Activated CD4-positive, alpha-beta T cell treated with anti-CD3 and anti-CD28 coated beads for 1 hour (primary cell): ENCODE data around the gene NKAP.
"Not testable (repeated sequence)": the region's sequence is repeated elsewhere in the genome, so short reads cannot be mapped to it uniquely, and the experiment has no call there.

Source experiments
- DNase-seq: peaks from one replicate; pipeline ENCODE4 v3.0.0-alpha.2; 2020

Gene NKAP

DNA sequence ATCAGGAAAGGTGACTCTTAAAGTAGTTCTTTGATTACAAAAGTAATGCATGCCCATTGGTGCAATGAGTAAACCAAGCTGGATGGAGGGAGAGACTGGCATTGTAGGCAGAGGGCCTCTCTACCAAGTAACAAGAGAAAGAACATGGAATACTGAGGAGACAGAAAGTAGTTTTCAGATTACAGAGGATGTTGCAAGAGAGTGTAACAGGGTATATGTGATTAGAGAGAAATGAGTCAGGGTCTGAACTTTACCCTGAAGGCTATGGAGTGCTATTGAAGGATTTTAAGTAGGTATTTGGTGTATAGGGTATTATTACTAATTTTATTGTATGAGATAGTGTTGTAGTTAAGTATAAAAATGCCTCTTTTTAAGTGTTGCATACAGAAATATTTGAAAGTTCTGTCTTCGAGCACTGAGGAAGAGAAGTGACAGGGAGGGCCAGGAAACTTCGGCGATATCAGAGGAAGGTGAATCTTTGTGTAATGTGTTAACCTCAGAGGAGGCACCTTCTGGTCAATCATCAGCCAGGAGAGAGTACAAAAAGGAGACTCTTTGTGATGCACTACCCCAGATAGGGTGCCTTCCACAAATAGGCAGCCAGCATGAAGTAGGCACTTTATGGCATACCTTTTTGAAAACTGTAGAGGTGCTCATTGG lies 8.2 kb downstream of the NKAP start:
- DNase-seq: no peak

DNA sequence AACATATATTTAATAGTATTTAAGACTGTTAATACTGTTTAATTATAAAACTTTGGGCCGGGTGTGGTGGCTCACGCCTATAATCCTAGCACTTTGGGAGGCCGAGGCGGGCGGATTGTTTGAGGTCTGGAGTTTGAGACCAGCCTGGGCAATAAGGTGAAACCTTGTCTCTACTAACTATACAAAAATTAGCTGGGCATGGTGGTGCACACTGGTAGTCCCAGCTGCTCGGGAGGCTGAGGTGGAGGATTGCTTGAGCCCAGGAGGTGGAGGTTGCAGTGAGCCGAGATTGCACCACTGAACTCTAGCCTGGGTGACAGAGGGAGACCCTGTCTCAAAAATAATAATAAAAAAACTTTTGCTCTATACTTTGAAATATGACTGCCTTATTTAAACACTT lies 21.2 kb downstream of the NKAP start:
- not testable (repeated sequence) for DNase-seq

GRCh38 chrX:119919835-119920585 lies 23.5 kb downstream of the NKAP start:
- DNase-seq: no peak

DNA sequence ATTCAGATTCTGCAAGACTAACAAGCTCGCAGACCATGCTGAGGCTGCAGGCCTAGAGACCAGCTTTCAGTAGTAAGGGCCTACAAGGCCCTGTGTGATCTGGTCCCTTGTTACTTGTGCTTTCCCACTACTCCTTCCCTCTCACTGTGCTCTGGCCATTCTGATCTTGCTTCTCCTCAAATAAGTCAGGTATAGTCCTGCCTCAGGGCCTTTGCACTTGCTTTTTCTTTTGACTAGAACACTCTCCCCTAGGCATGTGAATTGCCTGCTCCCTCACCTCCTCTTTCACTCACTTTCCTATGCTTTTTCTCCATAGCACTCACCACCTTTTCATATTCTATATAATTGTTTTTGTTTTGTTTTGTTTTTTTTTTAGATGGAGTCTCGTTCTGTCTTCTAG lies 25.7 kb downstream of the NKAP start:
- no peak for DNase-seq

DNA sequence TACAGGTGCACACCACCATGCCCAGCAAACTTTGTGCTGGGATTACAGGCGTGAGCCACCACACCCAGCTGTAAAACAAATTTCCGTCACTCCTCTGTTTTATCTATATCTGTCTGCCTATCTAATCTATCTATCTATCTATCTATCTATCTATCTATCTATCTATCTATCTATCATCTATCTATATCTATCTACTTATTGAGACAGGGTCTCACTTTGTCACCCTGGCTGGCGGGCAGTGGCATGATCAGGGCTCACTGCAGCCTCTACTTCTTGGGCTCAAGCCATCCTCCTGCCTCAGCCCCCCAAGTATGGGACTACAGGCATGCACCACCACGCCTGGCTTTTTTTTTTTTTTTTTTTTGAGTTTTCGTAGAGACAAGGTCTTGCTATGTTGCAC lies 27.2 kb downstream of the NKAP start:
- DNase-seq: no peak

- DNase-seq: no peak
Observed at GRCh38 chrX:119900976-119901375, 42.6 kb downstream of the NKAP start.

DNA sequence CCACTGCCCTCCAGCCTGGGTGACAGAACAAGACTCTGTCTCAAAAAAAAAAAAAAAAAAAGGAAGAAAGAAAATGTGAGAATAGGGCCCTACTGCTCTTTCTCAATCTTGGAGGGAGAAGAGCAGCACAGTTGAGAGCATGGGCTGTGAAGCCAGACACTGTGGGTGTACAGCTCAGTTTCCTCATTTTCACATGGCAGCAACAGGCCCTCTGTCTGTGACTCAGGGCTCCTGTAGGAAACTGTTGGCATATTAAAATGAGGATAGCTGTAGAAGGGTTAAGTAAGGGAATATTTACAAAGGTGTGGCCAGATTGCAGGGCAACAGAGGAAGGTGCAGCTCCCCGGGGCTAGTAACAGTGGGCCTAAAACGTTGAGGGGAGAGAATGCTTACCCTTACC lies 44.4 kb downstream of the NKAP start:
- DNase-seq: no peak

- DNase-seq: no peak
Observed at GRCh38 chrX:119895843-119896326, 47.7 kb downstream of the NKAP start, which contains the start of gene AKAP14. TSS of gene AKAP14 (plus strand) at chrX:119895893. CDS start at chrX:119903224, 7,331 bp downstream.

DNA sequence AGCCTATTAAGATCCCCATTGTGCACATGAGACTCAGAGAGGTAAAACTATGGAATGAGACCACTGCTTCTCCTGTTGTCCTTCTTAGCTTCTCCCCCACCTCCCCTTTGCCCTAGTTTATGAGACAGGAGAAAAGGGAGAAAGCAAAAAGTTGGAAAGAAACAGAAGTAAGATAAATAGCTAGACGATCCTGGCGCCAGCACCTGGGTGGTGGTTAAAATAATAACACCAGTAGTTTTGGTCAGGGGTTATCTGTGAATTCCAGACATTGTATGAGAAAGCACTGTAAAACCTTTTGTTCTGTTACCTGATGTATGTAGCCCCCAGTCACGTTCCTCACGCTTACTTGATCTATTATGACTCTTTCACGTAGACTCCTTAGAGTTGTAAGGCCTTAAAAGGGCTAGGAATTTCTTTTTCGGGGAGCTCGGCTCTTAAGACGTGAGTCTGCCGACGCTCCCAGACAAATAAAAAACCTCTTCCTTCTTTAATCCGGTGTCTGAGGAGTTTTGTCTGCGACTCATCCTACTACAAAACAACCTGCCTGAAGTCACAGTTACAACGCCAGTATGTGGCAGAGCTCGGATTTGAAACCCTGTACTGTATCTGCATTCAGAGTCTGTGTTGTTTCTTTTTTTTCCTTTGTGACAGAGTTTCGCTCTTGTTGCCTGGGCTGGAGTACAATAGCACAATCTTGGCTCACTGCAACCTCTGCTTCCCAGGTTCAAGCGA lies 51.4 kb downstream of the NKAP start:
- DNase-seq: not testable (repeated sequence)

- DNase-seq: not testable (repeated sequence)
Observed at GRCh38 chrX:119890626-119891025, 52.9 kb downstream of the NKAP start.

- peak; percentile 21 for DNase-seq
Observed at GRCh38 chrX:119887721-119888425, 55.7 kb downstream of the NKAP start.

GRCh38 chrX:119885554-119886428 lies 57.8 kb downstream of the NKAP start:
- DNase-seq: no peak

GRCh38 chrX:119880552-119881437 lies 62.8 kb downstream of the NKAP start:
- DNase-seq: peak; percentile 7

DNA sequence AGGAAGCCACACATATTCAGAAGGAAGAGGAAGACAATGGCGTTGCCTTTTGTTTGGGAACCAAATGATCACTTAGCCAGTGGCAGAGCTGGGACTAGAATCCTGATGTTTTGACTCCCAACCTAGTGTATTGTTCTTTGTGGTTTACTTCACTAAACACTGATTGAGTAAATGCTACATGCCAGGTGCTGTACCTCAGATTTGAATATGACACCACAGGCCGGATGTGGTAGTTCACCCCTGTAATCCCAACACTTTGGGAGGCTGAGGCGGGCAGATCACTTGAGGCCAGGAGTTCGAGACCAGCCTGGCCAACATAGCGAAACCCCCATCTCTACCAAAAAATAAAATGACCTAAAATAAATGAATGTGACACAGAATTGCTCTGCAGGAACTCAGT lies 63.5 kb downstream of the NKAP start:
- no peak for DNase-seq

GRCh38 chrX:119878740-119879139 lies 64.8 kb downstream of the NKAP start:
- no peak for DNase-seq

DNA sequence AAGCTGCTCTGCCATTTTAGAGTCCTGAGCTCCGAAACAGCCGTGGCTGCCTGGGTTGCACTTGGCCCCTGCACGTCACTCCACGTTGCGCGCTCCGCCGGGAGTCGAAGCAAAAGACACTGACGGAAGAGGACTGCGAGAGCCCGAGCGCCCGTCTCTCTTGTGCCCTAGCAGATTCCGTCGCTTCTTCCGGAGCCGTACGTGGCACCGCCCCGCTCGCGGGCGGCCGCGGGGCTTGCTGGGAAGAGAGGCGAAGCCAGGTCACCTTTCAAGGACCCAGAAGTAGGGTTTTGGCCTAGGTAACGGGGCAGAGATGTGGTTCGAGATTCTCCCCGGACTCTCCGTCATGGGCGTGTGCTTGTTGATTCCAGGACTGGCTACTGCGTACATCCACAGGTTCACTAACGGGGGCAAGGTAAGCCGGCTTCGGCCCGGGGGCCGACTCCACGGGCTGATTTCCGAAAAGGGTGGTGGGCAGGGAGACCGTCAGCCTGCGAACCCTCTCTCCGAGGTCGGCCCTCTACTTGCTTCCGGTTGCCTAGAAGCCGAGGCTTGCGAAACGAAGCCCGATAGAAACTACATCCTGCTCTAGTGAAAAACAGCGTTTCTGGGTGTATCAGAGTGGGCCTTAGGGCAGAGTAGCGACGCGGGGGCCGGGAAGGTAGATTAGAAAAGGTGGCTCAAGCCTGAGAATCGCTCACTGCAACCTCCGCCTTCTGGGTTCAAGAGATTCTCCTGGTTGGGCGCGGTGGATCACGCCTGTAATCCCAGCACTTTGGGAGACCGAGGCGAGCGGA lies 71.8 kb downstream of the NKAP start, which contains the start of the genes NDUFA1 and RNF113A:
NDUFA1 (plus strand) TSS at position 234 of the 797 bp plus-strand sequence; CDS start at position 314, 80 bp downstream.
RNF113A (minus strand) TSS at position 135 of the 797 bp plus-strand sequence; CDS start at position 15, 120 bp downstream.
- peak; percentile 77 for DNase-seq

DNA sequence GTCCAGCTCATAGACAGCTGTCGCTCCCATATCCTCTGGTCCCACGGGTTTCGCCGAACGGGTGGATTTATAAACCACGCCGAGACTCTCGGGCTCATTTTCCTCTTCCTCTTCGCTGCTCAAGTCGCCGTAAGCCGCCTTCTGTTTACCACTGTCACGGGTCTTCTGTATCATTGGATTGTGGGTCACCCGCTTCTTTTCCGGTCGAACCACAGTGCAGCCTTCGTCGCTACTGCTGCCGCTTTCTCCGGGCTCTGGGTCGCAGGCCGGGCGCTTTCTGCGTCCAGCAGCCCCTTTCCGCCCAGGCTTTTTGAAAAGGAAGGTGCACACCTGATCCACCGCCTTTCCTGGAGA lies 72.3 kb downstream of the NKAP start:
- no peak for DNase-seq
